Measurements from ENCODE around the gene FBRSL1.
"Not testable (repeated sequence)": the region's sequence is repeated elsewhere in the genome, so short reads cannot be mapped to it uniquely, and the experiment has no call there.

The FBRSL1 gene

GRCh38 chr12:132453361-132454192, 36.4 kb upstream of the FBRSL1 start:
- no peak for DNase-seq (ENCODE audit: low read depth)

- no peak for DNase-seq (ENCODE audit: low read depth)
Measured at GRCh38 chr12:132454193-132454932, 35.6 kb upstream of the FBRSL1 start.

GRCh38 chr12:132454933-132455418, 35.0 kb upstream of the FBRSL1 start:
- DNase-seq (ENCODE audit: low read depth) = no peak

GRCh38 chr12:132455565-132455964, 34.4 kb upstream of the FBRSL1 start:
- no peak for DNase-seq (ENCODE audit: low read depth)

GRCh38 chr12:132456186-132456943, 33.6 kb upstream of the FBRSL1 start:
- no peak for DNase-seq (ENCODE audit: low read depth)

GRCh38 chr12:132456944-132457495, 32.9 kb upstream of the FBRSL1 start:
- no peak for DNase-seq (ENCODE audit: low read depth)

GRCh38 chr12:132458441-132458840, 31.5 kb upstream of the FBRSL1 start:
- DNase-seq (ENCODE audit: low read depth) = no peak

- DNase-seq (ENCODE audit: low read depth) = no peak
Measured at GRCh38 chr12:132458846-132459641, 30.9 kb upstream of the FBRSL1 start.

- no peak for DNase-seq (ENCODE audit: low read depth)
Measured at GRCh38 chr12:132460571-132460970, 29.4 kb upstream of the FBRSL1 start.

GRCh38 chr12:132461526-132461925, 28.4 kb upstream of the FBRSL1 start:
- no peak for DNase-seq (ENCODE audit: low read depth)

- no peak for DNase-seq (ENCODE audit: low read depth)
Measured at GRCh38 chr12:132462788-132463187, 27.2 kb upstream of the FBRSL1 start.

- DNase-seq (ENCODE audit: low read depth) = not testable (repeated sequence)
Measured at GRCh38 chr12:132463284-132463924, 26.5 kb upstream of the FBRSL1 start.

- DNase-seq (ENCODE audit: low read depth) = not testable (repeated sequence)
Measured at GRCh38 chr12:132464304-132464703, 25.6 kb upstream of the FBRSL1 start.

GRCh38 chr12:132464820-132465219, 25.1 kb upstream of the FBRSL1 start:
- no peak for DNase-seq (ENCODE audit: low read depth)

GRCh38 chr12:132465269-132466190, 24.4 kb upstream of the FBRSL1 start:
- no peak for DNase-seq (ENCODE audit: low read depth)

- DNase-seq (ENCODE audit: low read depth) = no peak
Measured at GRCh38 chr12:132466241-132467201, 23.4 kb upstream of the FBRSL1 start.

- no peak for DNase-seq (ENCODE audit: low read depth)
Measured at GRCh38 chr12:132467511-132467910, 22.4 kb upstream of the FBRSL1 start.

GRCh38 chr12:132469423-132469822, 20.5 kb upstream of the FBRSL1 start:
- DNase-seq (ENCODE audit: low read depth) = no peak
